ENCODE measurements around the gene TESPA1.
"Not testable (repeated sequence)": the region's sequence is repeated elsewhere in the genome, so short reads cannot be mapped to it uniquely, and the experiment has no call there.

TESPA1 gene

DNA sequence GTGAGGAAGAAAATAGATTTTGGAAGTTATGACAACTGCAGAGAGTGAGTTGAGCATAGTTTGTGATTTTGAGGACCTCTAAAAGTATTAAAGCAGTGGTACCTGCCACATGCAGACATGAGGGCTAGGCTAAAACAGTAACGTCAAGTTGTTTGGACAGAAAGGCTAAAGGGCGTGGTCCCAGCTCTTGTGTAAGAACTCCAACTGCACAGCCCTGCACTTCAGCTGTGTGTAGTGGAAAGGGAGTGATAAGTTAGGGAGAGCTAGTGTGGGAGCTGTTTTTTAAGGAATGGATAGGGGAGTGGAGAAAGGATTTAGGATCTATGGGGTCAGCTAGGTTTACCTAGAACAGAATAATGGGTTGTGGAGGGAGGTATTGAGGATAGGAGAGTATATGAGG, 39.5 kb downstream of the TESPA1 start:
- DNase-seq (ENCODE audit: low read depth), result no peak

DNA sequence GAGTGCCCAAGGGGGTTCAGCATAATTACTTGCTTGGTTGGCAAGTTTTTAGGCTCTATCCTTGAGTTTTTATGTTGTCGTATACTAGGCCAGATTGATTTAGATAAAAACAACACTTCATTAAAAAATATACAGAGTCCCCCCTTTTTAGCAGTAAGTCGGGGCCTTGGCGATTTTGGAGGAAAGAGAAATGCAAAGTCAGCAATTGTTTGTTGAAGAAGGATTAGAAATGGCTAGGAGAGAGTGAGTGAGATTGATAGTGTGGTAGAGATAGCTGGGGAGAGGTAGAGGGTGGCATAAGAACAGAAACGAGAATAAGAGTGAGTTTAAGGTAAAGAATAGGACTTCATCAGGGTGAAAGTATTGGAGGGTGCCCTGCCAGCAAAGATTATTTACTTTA, 41.3 kb downstream of the TESPA1 start:
- not testable (repeated sequence) for DNase-seq (ENCODE audit: low read depth)

DNA sequence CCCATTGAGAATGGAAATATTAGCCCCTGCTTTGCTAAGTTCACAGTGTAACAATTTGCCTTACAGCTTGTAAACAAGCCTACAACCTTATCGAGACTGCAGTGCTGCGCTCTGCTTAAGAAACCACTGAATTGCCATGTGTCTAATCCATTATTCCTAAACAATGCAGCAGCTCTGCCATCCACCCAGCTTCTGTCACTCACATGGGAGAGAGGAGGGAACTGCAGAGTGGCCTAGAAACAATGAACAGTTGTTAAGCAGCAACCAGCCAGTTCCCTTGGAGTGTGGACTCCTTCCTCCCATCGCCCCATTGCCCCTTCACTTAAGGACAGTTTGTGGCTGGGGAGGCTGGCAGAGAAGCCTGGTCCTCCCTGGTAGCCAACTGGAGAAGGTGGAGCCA, 42.9 kb downstream of the TESPA1 start:
- no peak for DNase-seq (ENCODE audit: low read depth)

DNA sequence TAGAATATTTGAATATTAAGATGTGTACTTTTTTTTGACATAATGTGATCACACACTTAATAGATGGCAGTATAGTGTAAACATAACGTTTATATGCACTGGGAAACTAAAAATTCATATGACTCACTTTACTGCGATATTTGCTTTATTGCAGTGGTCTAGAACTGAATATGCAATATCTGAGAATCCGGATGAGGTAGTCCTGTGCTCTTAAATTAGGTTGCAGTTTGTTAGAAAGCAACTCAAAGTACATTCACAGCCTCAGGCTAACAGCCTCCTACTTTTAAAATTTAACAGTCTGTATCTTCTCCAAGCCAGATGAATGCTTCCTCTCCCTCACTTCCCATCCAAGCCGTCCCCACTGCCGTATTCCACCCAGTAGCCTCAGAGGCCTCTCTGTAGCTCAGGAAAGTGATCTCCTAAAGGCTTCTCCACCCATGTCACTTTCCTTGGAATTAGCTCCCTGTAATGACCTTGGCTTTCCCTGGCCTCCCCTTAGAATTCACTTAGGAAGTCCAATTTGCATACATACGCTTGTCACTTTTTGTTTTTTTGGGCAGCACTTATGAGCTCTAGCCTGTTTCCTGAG, 43.7 kb downstream of the TESPA1 start:
- DNase-seq (ENCODE audit: low read depth), result no peak

DNA sequence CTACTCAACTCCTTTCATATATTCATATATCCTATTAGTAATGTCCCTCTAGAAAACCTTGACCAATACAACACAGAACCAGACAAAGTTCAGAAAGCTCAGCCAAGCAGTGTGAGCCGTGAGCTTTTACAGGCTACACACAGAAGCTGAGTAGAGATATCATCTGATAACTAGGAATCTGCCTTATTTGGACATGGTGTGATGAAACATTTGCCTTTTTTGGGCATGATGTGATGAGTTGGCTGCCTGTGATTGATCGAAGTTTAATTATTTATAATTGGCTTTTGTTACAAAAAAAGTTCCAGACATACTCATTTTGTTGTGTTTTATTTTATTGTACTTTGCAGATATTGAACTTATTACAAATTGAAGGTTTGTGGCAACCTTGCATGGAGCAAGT, 46.6 kb downstream of the TESPA1 start:
- no peak for DNase-seq (ENCODE audit: low read depth)

DNA sequence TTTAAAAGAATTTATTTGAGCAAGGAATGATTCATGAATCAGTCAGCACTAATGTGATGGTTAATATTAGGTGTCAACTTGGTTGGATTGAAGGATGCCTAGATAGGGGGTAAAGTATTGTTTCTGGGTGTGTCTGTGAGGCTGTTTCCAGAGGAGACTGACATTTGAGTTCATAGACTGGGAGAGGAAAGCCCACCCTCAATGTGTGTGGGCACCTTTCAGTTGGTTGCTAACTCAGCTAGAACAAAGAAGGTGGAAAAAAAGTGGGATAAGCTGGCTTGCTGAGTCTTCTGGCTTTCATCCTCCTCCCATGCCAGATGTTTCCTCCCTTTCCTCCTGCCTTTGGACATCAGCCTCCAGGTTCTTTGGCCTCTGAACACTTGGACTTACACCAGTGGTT, 47.2 kb downstream of the TESPA1 start:
- DNase-seq (ENCODE audit: low read depth), result no peak

DNA sequence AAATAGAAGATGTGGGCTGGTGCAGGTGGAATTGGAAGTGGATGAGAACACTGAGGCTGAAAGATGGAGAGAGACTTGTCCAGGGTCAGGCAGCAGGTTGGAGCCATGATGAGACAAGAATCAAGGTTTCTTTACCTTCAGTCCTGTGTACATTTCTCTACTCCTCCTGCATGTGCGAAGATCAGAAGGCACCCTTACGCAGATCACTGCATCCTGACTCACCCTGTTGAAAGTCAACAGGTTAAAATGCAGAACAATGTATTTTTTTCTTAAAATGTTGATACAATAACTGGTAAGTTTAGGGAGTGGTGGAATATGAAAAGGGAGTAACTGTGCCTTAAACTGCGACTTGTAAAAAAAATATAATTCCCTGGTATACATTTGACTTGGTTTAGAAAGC, 47.8 kb downstream of the TESPA1 start:
- DNase-seq (ENCODE audit: low read depth), result no peak

DNA sequence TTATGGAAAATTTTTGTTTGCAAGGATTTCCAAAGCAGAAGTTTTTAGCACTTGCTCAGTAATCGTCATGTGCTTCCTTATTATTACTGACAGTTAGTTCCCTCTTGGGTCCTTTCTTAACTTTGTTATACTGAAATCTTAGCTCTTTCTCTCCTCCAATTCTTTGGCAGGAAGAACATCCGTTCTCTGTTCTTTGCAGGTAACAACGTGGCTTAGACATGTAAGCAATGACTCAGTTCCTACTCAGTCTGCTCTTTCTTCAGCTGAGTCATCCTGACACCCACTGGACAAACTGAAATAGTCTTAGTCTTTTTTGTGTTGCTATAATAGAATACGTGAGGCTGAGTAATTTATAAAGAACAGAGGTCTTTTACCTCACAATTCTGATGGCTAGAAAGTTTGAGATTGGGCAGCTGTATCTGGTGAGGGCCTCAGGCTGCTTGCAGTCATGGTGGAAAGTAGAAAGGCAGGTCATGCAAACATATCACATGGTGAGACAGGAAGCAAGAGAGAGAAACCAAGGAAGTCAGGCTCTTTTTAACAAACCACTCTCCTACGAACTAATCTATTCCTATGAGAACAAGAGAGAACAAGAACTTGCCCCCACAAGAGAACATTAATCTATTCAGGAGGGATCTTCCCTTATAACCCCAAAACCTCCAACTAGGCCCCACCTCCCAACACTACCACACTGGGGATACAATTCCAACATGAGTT, 49.2 kb downstream of the TESPA1 start:
- DNase-seq (ENCODE audit: low read depth), result no peak

DNA sequence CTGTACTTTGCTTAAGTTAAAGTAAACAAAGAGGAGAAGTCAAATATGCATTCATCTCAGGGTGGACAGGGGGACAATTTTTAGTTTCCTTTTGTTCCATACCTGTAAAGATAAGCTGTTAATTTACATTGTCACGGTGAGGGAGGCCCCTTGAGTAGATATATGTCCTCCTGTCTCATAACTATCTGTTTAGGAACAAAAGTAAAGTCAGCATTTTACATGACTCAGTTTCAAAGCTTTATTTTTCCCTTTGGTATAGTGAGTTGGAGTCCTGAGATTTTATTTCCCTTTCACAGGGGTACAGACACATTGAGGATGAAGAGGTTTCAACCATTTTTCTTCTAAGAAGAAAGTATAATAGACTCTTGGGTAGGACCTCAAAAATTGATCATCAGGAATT, 50.1 kb downstream of the TESPA1 start:
- DNase-seq (ENCODE audit: low read depth), result no peak

DNA sequence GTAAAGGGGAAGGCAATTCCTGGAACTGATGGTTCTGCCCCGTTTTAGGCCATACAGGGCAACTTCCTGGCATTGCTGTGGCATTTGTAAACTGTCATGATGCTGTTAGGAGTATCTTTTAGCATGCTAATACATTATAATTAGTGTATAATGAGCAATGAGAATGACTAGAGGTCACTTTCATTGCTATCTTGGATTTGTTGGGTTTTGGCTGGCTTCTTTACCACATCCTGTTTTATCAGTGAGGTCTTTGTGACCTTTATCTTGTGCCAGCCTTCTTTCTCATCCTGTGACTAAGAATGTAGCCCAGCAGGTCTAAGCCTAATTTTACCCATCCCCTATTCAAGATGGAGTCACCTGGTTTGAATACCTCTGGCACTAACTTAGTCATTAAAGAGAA, 51.2 kb downstream of the TESPA1 start:
- no peak for DNase-seq (ENCODE audit: low read depth)

DNA sequence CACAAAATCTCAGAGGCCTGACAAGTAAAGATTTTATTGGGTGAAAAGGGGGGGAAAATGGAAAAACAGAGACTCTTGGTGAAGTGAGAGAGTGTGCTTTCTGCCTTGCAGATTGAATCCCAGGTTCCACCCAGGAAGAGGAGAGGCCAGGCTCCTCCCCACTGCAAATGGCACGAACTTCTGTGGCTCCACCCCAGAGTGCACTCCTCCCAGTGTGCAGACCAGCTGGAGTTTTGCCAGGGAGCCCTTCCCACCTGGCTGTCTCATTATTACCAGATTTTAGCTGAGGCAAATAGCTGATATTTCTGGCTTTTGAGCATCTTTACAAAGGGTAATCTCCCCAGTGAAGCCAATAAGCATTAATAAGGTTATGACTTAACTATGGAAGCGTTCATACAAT, 51.9 kb downstream of the TESPA1 start:
- no peak for DNase-seq (ENCODE audit: low read depth)

DNA sequence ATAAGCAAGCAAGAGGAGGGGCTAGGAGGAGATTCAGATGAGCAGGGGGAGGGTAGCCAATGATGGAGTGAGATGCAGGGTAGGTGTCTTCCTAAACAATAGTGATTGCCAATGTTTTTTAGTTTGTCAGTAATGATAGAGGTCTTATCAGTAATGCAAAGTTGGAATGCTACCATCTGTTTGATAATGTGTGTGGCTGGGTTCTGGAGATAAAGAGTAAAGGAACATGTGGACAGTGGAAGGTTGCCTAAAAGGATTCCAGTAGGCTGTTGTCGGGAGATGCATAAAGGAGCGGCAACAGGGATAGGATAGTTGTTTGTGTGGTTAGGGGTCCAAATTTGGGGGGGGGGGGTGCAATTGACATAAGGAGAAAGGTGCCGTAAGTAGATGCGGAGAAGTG, 52.5 kb downstream of the TESPA1 start:
- no peak for DNase-seq (ENCODE audit: low read depth)

DNA sequence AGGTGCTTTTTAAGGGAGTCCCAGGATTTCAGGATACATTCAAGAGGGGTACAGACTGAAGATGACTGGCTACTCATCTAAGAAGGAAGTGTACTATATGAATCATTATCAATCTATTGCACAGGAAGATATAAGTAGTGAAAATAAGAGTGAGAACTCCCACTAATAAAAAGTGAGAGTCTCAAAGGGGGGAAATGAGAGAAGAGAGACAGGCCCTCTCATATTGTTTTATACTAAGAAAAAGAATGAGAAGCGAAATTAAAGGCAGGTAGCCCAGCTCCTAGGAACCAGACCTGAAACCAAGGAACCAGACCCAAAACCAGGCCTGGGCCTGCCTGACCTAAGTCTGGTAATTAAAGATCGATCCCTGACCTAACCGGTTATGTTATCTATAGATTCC, 54.6 kb downstream of the TESPA1 start:
- DNase-seq (ENCODE audit: low read depth), result no peak

DNA sequence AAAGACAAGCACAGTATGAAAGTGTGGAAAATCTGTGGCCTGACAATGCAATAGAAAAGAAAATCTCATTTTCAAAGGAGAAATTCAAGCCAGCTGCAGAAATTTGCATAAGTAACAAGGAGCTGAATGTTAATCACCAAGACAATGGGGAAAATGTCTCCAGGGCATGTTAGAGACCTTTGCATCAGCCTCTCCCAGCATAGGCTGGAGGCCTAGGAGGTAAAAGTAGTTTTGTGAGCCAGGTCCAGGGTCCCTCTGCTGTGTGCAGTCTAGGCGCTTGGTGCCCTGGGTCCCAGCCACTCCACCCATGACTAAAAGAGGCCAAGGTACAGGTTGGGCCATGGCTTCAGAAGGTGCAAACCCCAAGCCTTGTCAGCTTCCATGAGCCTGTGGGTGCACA, 58.3 kb downstream of the TESPA1 start:
- no peak for DNase-seq (ENCODE audit: low read depth)

DNA sequence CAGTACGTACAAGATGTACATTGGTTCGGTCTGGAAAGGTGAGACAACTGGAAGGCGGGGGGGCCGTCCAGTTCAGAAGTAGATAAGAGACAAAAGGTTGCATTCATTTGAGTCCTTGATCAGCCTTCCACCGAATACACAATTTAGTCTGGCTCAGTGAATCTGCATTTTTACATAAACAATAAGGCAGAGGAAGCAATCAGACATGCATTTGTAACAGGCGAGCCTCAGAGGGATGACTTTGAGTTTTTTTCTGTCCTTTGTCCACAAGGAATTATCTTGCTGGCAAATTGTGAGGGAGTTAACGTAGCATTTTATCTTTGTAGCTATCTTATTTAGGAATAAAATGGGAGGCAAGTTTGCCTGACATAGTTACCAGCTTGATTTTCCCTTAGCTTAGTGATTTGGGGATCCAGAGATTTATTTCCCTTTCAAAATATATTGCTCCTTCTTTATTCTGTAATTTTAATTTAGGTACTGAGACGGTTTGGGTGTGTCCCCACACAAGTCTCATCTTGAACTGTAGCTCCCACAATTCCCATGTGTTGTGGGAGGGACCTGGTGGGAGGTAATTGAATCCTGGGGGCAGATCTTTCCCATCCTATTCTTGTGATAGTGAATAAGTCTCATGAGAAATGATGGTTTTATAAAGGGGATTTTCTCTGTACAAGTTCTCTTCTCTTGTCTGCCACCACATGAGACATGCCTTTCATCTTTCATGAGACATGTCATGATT, 59.4 kb downstream of the TESPA1 start:
- no peak for DNase-seq (ENCODE audit: low read depth)

DNA sequence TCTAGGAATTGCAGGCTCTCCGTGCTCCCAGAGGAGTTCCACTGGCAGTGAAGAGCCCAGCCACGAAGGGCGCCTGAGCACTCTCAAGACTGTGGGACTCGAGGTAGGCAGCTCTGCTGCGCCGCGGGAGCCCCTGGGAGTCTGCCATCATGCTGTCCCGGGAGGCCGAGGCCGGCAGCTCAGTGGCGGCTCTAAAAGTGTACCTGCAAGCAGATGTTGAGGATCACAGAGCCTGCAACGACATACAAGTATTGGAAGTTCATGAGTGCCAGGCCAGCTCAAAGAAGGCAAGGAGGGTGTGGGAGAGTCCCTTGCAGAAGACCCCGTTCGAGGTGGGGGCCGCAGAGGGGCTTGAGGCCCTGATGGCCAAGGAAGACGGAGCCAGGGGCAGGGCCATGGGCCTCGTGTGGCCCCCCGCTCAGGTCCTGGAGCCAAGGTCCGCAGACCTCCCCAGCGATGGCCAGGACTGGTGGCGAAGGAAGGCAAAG, 67.5 kb downstream of the TESPA1 start:
- DNase-seq (ENCODE audit: low read depth), result no peak

All from stimulated activated CD8-positive, alpha-beta memory T cell treated with anti-CD3 and anti-CD28 coated beads, Interleukin-15, amount 100 ng/mL, for 1 hour (primary cell).